Glomerular visceral epithelial cell (primary cell): ENCODE measurements around the gene STIM1.
"Not testable (repeated sequence)": the region's sequence is repeated elsewhere in the genome, so short reads cannot be mapped to it uniquely, and the experiment has no call there.

Source experiments
- DNase-seq: peaks from one replicate; pipeline ENCODE4 v3.0.0-alpha.2; 2016; ENCODE audit errors: extremely low spot score

STIM1 gene

DNA sequence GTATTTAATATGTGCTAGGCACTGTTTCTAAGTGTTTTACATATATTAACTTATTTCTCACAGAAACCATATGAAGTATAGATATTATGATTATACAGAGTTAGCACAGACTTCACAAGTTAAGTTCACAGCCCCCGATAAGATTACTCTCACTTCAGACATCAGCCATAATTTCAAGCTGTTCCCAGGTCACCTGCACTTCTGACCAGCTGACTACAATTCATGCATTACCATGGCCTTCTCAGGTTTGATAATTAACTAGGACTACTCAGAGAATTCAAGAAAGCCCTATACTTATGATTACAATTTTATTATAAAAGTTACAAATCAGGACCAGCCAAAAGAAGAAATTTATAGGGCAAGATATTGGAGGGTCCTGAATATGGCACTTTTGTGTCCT, 170.9 kb downstream of the STIM1 start:
- DNase-seq, result no peak

DNA sequence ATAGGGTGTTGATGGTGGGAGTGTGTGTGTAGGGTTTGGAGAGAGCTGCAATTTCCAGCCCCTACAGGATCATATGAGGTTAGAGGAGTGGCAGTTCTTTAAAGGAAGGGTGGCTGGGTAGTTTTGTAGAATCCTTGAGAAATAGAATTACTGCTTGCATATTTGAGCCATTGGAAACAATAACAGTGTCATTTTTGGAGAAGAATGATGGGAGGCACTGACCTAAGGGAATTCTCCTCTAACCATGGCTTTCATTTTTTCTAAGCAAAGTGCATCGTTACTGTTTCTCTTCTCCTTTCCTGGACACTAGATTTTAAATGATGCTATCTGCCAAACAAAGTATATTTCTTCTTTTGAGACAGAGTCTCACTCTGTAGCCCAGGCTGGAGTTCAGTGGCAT, 172.3 kb downstream of the STIM1 start:
- no peak for DNase-seq

- DNase-seq, result no peak
Observed at GRCh38 chr11:4030197-4030596, 174.7 kb downstream of the STIM1 start.

- DNase-seq, result no peak
Observed at GRCh38 chr11:4032097-4032496, 176.6 kb downstream of the STIM1 start.

DNA sequence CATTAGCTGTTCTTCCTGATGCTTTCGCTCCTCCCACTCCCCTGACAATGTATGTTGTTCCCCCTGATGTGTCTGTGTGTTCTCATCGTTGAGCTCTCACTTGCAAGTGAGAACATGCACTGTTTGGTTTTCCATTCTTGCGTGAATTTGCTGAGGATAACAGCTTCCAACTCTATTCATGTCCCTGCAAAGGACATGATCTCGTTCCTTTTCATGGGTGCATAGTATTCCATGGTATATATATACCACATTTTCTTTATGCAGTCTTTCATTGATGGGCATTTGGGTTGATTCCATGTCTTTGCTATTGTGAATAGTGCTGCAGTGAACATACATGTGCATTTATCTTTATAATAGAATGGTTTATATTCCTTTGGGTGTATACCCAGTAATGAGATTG, 180.5 kb downstream of the STIM1 start:
- no peak for DNase-seq

GRCh38 chr11:4039011-4039410, 183.5 kb downstream of the STIM1 start:
- no peak for DNase-seq

DNA sequence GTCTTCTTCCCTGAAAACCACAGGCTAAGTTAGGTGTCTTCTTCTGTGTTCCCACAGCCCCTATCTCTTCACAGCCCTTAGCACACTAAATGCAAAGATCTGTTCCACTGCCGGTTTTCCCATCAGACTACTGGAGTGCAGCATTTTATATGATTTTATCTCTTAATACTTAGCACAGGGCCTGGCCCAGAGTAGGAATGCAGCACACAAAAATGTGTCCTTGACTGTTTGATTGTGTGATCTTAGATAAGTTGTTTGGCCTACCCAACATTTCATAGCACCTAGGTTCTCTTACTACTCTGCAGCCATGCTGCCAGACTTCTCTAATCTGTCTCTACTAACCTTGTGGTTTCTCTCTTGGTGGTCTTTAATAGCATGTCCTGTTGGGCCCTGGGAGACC, 185.0 kb downstream of the STIM1 start:
- no peak for DNase-seq

GRCh38 chr11:4041731-4042391, 186.4 kb downstream of the STIM1 start:
- no peak for DNase-seq

- DNase-seq, result no peak
Observed at GRCh38 chr11:4044976-4045646, 189.6 kb downstream of the STIM1 start.

DNA sequence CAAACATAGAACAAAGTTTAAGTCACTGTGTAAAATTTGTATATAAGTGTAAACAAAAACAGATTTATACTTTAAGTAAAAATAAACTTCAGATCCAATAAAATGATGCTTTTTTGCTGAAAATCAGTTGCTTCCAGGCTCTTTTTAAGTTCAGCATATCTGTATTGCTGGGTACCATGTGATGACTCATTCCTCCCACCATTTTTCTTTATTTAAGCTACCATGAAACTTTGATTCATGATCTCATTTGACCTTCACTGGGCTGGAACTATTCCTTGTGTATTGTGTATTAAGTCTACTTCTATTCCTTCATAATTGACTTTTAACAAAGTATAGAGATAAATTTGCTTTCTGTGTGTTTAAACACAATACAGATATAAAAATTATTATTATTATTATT, 192.9 kb downstream of the STIM1 start:
- no peak for DNase-seq

DNA sequence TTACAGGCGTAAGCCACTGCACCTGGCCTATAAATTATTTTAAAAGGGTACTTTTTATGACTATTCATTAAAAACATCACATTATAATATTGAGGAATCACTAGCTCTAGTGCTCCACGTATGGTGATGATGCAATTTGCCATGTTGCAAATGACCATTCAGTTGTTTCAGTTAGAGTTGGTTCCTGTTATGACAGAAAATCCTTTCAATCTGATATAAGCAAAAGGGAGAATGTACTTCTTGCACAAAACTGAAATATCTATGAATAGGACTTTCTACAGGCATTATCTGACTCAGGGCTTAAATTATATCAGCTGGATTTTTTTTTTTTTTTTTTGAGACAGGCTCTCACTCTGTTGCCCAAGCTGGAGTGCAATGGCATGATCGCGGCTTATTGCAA, 193.5 kb downstream of the STIM1 start:
- DNase-seq, result no peak

DNA sequence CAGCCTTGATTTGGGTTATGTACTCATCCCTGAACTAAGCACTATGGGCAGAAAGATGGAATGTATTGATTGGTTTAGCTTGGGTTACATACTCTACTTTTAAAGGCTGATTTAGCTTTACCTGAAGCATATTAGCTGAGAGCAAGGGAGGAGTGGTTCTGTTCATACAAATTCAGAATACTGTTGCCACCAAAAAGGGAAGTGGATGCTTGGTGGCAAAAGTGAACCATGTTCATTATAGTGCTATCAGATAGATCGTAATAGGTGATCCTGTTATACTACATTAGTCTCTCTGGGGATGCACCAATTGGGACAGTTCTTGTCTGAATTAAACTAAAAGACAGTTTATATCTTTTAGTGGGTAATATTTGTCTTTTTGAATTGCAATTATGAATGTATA, 194.7 kb downstream of the STIM1 start:
- DNase-seq, result no peak

- not testable (repeated sequence) for DNase-seq
Observed at GRCh38 chr11:4053200-4053599, 197.7 kb downstream of the STIM1 start.

GRCh38 chr11:4054643-4055042, 199.2 kb downstream of the STIM1 start:
- DNase-seq, result no peak

- no peak for DNase-seq
Observed at GRCh38 chr11:4059424-4059823, 204.0 kb downstream of the STIM1 start.

DNA sequence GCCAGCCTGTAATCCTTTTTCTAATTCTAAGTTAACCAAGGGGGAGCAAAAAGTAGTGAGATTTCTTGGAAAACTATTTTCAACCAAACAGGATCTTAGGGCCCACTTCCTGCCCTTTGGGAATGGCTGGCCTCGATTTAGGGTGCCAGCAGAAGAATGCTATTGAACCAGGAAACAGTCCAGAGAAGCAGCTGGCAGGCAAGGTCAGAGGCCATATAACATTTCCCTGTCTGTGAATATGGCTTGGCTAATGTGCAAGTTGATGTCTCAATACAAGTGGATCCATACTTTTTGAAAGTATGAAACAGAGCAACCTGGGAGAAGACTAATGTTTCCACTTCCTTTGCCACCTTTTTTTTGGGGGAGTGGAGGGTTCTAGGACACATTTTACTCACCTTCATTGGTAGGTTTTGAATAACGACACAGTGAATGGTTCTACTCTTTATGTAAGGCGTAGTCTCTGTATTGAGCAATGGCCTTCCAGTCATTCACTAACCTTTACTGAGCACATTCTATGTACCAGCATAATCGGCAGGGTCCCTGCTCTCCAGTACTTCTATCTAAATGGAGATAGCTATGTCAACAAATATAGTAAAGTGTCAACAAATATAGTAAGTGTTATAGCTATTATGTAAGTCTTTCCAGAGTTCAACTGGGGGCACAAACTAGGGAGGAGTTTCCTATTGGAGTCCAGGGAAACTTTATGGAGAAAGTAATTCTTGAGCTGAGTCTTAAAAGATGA, 204.9 kb downstream of the STIM1 start:
- no peak for DNase-seq

DNA sequence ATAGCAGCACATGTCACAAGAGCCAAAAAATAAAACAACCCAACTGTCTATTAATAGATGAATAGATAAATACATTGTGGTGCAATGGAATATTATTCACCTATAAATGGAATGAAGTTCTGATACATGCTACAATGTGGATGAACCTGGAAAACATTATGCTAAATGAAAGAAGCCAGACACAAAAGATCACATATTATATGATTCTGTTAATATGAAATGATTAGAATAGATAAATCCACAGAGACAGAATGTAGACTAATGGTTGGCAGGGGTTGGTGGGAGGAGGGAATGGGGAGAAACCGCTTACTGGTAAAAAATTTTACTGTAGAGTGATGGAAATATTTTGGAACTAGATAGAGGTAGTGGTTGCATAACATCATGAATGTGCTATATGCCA, 206.2 kb downstream of the STIM1 start:
- DNase-seq, result no peak

GRCh38 chr11:4063348-4063747, 207.9 kb downstream of the STIM1 start:
- DNase-seq, result no peak

GRCh38 chr11:4064278-4064955, 209.0 kb downstream of the STIM1 start:
- no peak for DNase-seq

- no peak for DNase-seq
Observed at GRCh38 chr11:4065086-4065485, 209.6 kb downstream of the STIM1 start.

DNA sequence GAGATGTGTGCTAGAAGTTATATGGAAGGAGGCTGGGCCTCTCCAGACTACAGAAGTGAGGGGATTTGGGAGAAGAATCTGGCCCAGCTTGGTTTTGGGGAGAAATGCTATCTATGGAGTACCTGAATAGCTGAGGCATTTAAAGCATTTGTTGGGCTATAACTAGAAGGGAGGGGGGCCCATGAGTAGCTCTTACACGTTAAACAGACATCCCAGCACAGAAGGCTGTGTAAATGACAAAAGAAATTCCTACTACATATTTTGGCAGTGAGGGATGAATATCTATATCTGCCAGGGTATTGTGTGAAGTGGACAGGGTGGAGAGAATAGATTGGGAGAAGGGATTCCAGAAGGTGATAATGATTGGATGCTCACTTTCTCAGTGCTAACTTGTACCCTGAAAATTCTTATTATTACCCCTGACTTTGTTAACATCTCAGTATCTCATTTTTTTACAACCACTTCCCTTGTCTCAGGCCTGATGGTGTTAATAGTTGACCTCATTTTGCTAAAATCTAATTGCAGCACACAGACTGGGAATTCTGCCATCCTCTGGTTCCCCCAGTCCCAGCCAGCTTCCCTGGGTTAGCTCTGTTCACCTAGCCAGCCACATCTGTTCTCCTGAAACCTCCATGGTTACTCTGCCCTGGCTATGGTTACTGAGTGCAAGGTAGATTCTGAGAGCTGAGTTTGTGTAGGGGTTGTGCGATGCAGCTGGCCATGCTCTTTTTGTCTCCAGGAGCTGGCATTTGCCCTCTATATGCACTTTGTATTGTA, 210.3 kb downstream of the STIM1 start:
- no peak for DNase-seq

- DNase-seq, result no peak
Observed at GRCh38 chr11:4066910-4067309, 211.4 kb downstream of the STIM1 start.
